ENCODE results near the gene LYZL6. TPM values are rescaled to one million over a fixed set of nuclear protein-coding genes. Genes with fewer than 3 reads are reported as not detected.

Gene LYZL6
- not detected in 2 replicates for total RNA-seq (2013; cell fraction: nucleolus; rRNA removed)
- total RNA-seq (2014; rRNA removed) (not detected in 2 replicates), total RNA-seq (2014; rRNA removed; fragmentation: Illumina TruSeq; extraction: Trizol) (not detected in 2 replicates), total RNA-seq (2021) (not detected in 2 replicates), polyA plus RNA-seq (2011; rRNA removed) (not detected in 2 replicates), polyA plus RNA-seq (2014; fragmentation: Illumina TruSeq; extraction: Trizol) (not detected in 2 replicates), polyA plus RNA-seq (2014; fragmentation: Nextera tagmentation; extraction: Ambion mirVana) (not detected), polyA plus RNA-seq (2014; rRNA removed) (not detected in 2 replicates), polyA plus RNA-seq (2016; fragmentation: Nextera tagmentation; extraction: Ambion mirVana) (not detected), polyA minus RNA-seq (2011; rRNA and poly(A)+ RNA removed) (not detected in 2 replicates), Bru-seq, nascent RNA (not detected), BruChase-seq, experiment 1, labeled RNA remaining after a 6-hour chase (not detected), BruChase-seq, experiment 2, labeled RNA remaining after a 2-hour chase (not detected)
- not detected for polyA plus RNA-seq (2011; ENCODE audit: low read depth)
- not detected in 2 replicates for polyA plus RNA-seq (2011; cell fraction: cytosol; rRNA removed)
- not detected in 2 replicates for polyA plus RNA-seq (2011; cell fraction: nucleus; rRNA removed)
- not detected in 2 replicates for polyA plus RNA-seq (2012)
- polyA minus RNA-seq (2011; cell fraction: cytosol; rRNA and poly(A)+ RNA removed) = not detected in 2 replicates
- polyA minus RNA-seq (2011; cell fraction: nucleus; rRNA and poly(A)+ RNA removed) = not detected in 2 replicates
- long read RNA-seq, experiment 1 = 0 reads
- long read RNA-seq, experiment 2 = 0 reads

- ChIA-PET SMC1A (ENCODE audit: uncharacterized antibody, unreplicated experiment) (interaction anchor here (0.7 to 1.9 kb wide), 7 partner anchors 10 to 101 kb away, joined by 3 to 8 read pairs (median 4); no protein-coding TSS in a partner anchor), POLR2A (no interaction called here), CTCF (interaction anchor here (0.6 to 2.4 kb wide), 7 partner anchors 10 to 591 kb away, joined by 3 to 8 read pairs (median 3); partner anchors contain the start of genes MYO19, PIGW and RDM1), RAD21 (ENCODE audit: unreplicated experiment) (no interaction called here)
- no peaks in the 10 kb centered on the region for H3K27me3 ChIP-seq (replicated peaks in 1 of 2; ENCODE audit: control insufficient read depth in 2 of 2, insufficient read depth in 2 of 2, low read length in 1 of 2)
- H3K9me3 ChIP-seq (replicated peaks; ENCODE audit: control insufficient read depth, insufficient read depth, low read length) = no peaks in the 10 kb centered on the region
- no peak within 1 kb of the TSS for H3K4me2 ChIP-seq (ENCODE audit: control insufficient read depth, insufficient read depth)
- H3K27ac ChIP-seq (ENCODE audit: control insufficient read depth, insufficient read depth) = no peak within 1 kb of the TSS
- FAIRE-seq (no peak), ATAC-seq (no peak), DNase-seq (ENCODE audit: low read depth, low spot score) (no peak)
- no TSS peak for BruUV-seq (replicated peaks)
- H3K79me2 ChIP-seq (ENCODE audit: control insufficient read depth, insufficient read depth, low read length) = no peaks in the 10 kb centered on the region
- H3K4me1 ChIP-seq (ENCODE audit: control insufficient read depth, insufficient read depth, low read length) = no peaks in the 10 kb centered on the region
- no peak within 1 kb of the TSS for H3K9ac ChIP-seq (ENCODE audit: control insufficient read depth, insufficient read depth, low read length)
- no peak within 1 kb of the TSS for H2AFZ ChIP-seq (ENCODE audit: control insufficient read depth, low read depth, low read length)
- no peak within 1 kb of the TSS for H3K4me3 ChIP-seq
- in situ Hi-C loops (cut with MboI) (no loop called here), intact Hi-C loops (cut with micrococcal nuclease; ENCODE audit: unreplicated experiment) (no loop called here)
- H3K36me3 ChIP-seq (ENCODE audit: control insufficient read depth in 2 of 2, insufficient read depth in 2 of 2, low read length in 1 of 2) = no peaks in the 10 kb centered on the region
- no peak for TF ChIP-seq SMARCA5 (IDR thresholded peaks at IDR 0.05)
- TF ChIP-seq GABPA (IDR thresholded peaks at IDR 0.05; ENCODE audit: low read depth) = no peak
- TF ChIP-seq POLR2A (IDR thresholded peaks at IDR 0.05; ENCODE audit: low read depth, low read length) = no peak
- H4K20me1 ChIP-seq (ENCODE audit: control insufficient read depth, insufficient read depth) = no peaks in the 10 kb centered on the region
- WGBS (ENCODE audit: insufficient coverage, insufficient replicate concordance, low lambda C conversion rate, missing lambda C conversion rate) = 0% methylated on average over 2 of the region's 2 CpGs
Observed at GRCh38 chr17:35943537-35943936, at the start of gene LYZL6. LYZL6 (minus strand) TSS chr17:35943713; CDS start chr17:35939356, 4,357 bp downstream.

GRCh38 chr17:35991075-35991474, 47.6 kb upstream of the LYZL6 start:
- no peak overlapping the region for H3K4me2 ChIP-seq (ENCODE audit: control insufficient read depth, insufficient read depth)
- RAD21 ChIA-PET (ENCODE audit: unreplicated experiment) = no interaction called here
- H3K4me3 ChIP-seq = no peak overlapping the region
- intact Hi-C loops (cut with micrococcal nuclease; ENCODE audit: unreplicated experiment) = no loop called here
- CTCF ChIA-PET = interaction anchor here (1.3 to 2.4 kb wide), 2 partner anchors 9 to 22 kb away, joined by 4 to 11 read pairs; no protein-coding TSS in a partner anchor
- no peaks in the 10 kb centered on the region for H4K20me1 ChIP-seq (ENCODE audit: control insufficient read depth, insufficient read depth)
- H3K36me3 ChIP-seq (ENCODE audit: control insufficient read depth in 2 of 2, insufficient read depth in 2 of 2, low read length in 1 of 2) = no peaks in the 10 kb centered on the region
- TF ChIP-seq E2F4 (IDR thresholded peaks at IDR 0.05; ENCODE audit: low read depth, low read length) = no peak
- no peak for TF ChIP-seq ASH2L (IDR thresholded peaks at IDR 0.05; ENCODE audit: borderline replicate concordance, low read depth)
- TF ChIP-seq E2F8 (IDR thresholded peaks at IDR 0.05; ENCODE audit: low read depth, partially characterized antibody) = no peak
- no peaks in the 10 kb centered on the region for H3K4me1 ChIP-seq (ENCODE audit: control insufficient read depth, insufficient read depth, low read length)
- POLR2A ChIA-PET = interaction anchor here (1.0 to 1.4 kb wide), 2 partner anchors 9 to 45 kb away, joined by 3 to 4 read pairs; no protein-coding TSS in a partner anchor
- no peak overlapping the region for H3K9ac ChIP-seq (ENCODE audit: control insufficient read depth, insufficient read depth, low read length)
- no peaks in the 10 kb centered on the region for H3K27me3 ChIP-seq (replicated peaks in 1 of 2; ENCODE audit: control insufficient read depth in 2 of 2, insufficient read depth in 2 of 2, low read length in 1 of 2)
- peaks cover 3% of the 10 kb centered on the region; the same call in 2 of the 3 replicates for H3K9me3 ChIP-seq (replicated peaks; ENCODE audit: control insufficient read depth, insufficient read depth, low read length)
- 79% methylated on average over 2 of the region's 2 CpGs for WGBS (ENCODE audit: insufficient coverage, insufficient replicate concordance, low lambda C conversion rate, missing lambda C conversion rate)
- ATAC-seq (no peak), FAIRE-seq (no peak), DNase-seq (ENCODE audit: low read depth, low spot score) (no peak)
- no peak overlapping the region for H2AFZ ChIP-seq (ENCODE audit: control insufficient read depth, low read depth, low read length)
- in situ Hi-C loops (cut with MboI) = no loop called here
- H3K79me2 ChIP-seq (ENCODE audit: control insufficient read depth, insufficient read depth, low read length) = no peaks in the 10 kb centered on the region
- H3K27ac ChIP-seq (ENCODE audit: control insufficient read depth, insufficient read depth) = no peak overlapping the region
- no TSS peak for BruUV-seq (replicated peaks)
- SMC1A ChIA-PET (ENCODE audit: uncharacterized antibody, unreplicated experiment) = interaction anchor here (0.6 to 2.0 kb wide), 5 partner anchors 14 to 152 kb away, joined by 3 to 10 read pairs (median 4); no protein-coding TSS in a partner anchor
